HG03521 (cell line): ENCODE measurements around the gene EIF4EBP2.
A peak's percentile ranks its signal among the peaks of the same experiment; 100 is the strongest.

Source experiments
- ATAC-seq: cut with Tn5 transposase; IDR thresholded peaks from one replicate; pipeline ENCODE4 v1.9.1; 2021; ENCODE audit warnings: mild to moderate bottlenecking, moderate library complexity; ENCODE audit not compliant: unreplicated experiment

Gene EIF4EBP2

DNA sequence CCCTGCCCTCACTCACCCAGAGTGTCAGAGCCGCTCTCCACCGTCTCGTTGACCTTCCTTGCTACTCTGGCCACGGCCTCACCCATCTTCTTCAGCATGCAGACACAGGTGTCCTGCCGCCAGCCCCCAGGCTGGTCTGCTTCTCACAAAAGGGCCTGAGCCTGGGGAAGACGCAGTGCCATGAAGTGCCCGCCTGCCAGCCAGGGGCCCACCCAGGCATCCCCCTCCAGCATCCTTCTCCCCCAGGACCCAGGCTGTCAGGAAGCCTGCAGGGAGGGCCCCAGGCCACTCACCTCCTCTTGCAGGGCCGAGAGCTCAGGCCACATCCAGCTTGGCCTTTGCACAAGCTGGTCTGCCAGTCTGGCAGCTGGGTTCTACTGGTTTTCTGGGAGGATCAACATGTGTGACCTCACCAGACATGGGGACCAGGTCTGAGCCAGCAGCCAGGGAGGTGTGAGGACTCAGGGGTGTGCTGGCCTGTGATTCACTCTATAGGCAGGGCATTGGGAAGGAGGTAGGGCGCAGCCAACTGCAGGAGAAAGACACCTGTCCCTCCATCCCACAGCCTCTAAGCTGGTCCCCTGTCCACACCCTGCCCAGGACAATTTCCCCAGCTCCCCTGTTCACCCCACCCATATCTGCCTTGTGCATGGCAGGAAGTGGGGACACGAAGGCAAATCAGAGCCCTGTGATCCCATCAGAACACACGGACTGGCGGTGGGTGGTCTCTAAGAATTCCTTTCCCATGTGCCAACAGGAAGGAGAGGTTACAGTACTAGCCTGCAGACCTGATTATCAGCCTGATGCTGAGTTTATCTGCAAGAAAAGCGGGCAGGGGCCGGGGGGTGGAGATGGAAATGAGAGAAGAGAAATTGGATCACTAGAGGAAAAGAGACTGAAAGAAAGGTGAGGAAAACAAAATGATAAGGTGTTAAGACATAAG, 27.2 kb upstream of the EIF4EBP2 start:
- ATAC-seq, result no peak

GRCh38 chr10:70378122-70378521, 25.8 kb upstream of the EIF4EBP2 start:
- ATAC-seq, result no peak

GRCh38 chr10:70379581-70380176, 24.3 kb upstream of the EIF4EBP2 start:
- no peak for ATAC-seq

- no peak for ATAC-seq
These were observed 23.4 kb upstream of the EIF4EBP2 start for GRCh38 chr10:70380350-70381135.

- ATAC-seq, result peak; percentile 25
These were observed 22.2 kb upstream of the EIF4EBP2 start for GRCh38 chr10:70381471-70382421.

GRCh38 chr10:70391654-70392053, 12.3 kb upstream of the EIF4EBP2 start:
- no peak for ATAC-seq

- no peak for ATAC-seq
These were observed 7.8 kb upstream of the EIF4EBP2 start for GRCh38 chr10:70396140-70396539.

GRCh38 chr10:70399177-70399576, 4.8 kb upstream of the EIF4EBP2 start:
- ATAC-seq, result no peak

GRCh38 chr10:70403483-70404035, 386 bp upstream of the EIF4EBP2 start:
- no peak for ATAC-seq

- ATAC-seq, result no peak
These were observed 767 bp downstream of the EIF4EBP2 start for GRCh38 chr10:70404787-70405036.

DNA sequence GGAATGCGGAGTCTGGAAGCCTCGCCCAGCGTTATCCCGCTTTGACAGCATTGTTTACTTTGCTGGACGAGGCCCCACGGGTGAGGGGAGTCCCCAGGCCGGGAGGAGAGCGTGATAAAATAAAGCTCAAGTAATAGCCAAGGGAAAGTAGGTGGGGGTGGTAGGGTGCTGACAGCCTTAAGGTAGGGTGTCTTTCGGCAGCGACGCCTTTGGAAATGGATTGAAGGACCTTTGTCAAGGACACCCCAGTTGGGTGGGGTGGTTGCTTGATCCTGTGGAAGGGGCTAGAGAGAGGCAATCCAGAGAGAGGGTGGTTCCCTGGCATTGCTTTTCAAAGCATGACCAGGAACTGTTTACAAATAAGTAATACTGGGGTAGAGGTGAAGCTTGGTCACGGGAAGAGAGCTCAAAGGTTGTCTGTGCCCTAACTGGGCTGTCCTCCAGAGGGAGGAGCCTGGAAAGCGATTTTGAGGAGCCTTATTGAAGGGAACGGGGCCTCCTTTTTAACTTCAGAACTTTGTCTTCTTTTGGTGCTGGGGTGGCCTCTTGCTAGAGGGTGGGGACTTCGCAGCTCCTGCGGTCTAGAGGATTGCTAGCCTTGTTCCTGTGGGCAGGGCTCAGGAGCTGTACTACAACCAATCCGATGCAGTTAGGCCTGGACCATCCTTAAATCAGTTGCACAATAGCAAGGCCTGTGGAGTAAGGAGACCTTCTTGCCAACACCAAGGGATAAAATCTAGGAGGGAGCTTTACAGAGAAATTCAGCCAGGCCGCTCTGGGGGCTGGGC, 1.3 kb downstream of the EIF4EBP2 start:
- ATAC-seq, result no peak

DNA sequence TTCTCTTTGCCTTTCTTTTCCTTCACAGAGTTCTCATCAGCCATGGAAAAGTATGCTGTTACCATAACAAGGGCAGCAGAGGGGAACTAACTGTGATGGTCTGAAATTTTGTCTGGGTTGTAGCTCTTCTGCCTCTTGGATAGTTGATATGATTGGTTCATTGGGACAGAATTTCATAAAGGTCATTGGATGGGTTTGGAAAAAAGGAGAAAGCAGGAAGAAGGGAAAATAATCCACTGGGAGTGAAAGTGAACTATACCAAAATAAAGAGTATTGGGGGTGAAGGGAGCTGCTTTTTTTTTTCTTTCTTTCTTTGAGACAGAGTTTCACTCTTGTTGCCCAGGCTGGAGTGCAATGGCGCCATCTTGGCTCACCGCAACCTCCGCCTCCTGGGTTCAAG, 5.8 kb downstream of the EIF4EBP2 start:
- ATAC-seq, result no peak

GRCh38 chr10:70410608-70411007, 6.7 kb downstream of the EIF4EBP2 start:
- no peak for ATAC-seq

GRCh38 chr10:70412356-70412755, 8.4 kb downstream of the EIF4EBP2 start:
- no peak for ATAC-seq

DNA sequence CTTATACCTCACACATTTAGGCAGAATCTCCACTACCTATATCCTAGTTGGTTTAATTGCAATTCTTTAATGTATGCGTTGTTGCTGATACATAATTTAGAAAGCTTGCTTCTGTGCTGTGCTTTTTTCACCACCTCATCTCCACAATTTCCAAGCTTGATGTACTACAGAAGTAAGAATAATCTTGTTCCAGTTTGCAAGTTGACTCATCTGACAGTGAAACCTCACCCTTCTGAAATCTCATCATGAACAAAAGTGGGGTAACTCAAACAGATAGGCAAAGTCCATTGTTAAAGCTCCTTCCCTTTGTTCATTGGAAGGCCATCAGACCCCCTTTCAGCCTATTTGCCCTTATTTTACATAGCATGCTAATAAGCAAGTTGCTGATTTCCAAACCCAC, 13.6 kb downstream of the EIF4EBP2 start:
- no peak for ATAC-seq

GRCh38 chr10:70418229-70418628, 14.3 kb downstream of the EIF4EBP2 start:
- ATAC-seq, result no peak

DNA sequence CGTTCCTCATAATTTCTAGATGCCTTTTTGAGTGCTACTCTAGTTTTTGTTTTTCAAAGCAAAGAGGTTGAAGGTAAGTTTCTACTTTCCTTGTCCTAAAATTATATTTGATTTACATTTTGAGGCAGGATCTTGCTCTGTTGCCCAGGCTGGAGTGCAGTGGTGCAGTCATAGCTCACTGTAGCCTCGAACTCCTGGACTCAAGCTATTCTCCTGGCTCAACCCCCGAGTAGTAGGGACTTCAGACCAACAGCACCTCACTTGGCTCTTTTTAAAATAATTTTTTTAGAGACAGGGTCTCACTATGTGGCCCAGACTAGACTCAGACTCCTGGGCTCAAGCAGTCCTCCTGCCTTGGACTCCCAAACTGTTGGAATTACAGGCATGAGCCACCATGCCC, 14.8 kb downstream of the EIF4EBP2 start:
- ATAC-seq, result no peak

- ATAC-seq, result no peak
These were observed 20.4 kb downstream of the EIF4EBP2 start for GRCh38 chr10:70424320-70424719.

DNA sequence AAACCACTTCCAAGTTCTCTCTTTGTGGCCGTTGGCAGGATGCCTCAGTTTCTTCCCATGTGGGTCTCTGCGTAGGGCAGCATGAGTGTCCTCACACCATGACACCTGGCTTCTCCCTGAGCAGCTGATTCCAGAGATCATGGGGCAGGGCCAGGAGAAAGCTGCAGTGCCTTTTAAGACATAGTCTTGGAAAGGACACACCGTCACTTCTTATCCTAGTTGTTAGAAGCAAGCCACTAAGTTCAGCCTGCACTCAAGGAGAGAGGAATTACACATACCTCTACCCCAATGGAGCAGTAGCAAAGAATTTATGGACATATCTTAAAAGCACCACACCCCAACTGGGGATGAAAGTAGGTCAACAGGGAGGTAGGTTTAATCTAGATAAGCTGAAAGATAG, 21.2 kb downstream of the EIF4EBP2 start:
- ATAC-seq, result no peak

DNA sequence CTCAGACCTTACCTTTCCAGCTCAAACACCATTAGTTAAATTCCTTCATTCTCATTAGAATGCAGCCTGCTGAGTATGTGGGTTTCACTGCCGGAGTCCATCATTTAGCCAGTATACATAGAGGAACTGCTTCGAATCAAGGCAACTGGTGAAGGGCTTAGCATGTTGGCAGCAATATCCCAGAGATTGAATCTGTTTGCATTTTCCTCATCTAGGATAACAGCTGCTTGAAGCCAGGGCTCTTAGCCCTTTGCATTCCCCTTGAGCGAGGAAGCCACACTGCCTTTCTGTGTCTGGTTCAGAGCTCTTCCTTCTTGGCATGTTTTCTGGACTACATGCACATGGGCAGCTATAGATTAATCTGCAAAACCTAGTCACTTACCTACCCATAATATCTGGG, 22.9 kb downstream of the EIF4EBP2 start:
- ATAC-seq, result no peak
